Measurements from ENCODE around the gene LCP1. TPM values are rescaled to one million over a fixed set of nuclear protein-coding genes. Genes with fewer than 3 reads are reported as not detected.

The LCP1 gene
- total and polyA plus RNA-seq, 4 donors: 42.9 to 539 (median 158) TPM

GRCh38 chr13:46197299-46198048 is 15.5 kb upstream of the LCP1 start:
- DNase-seq: no peak
- no peaks in the 10 kb centered on the region for H3K4me1 ChIP-seq (ENCODE audit: control insufficient read depth in 5 of 5, insufficient read depth in 5 of 5, low read length in 5 of 5)
- TF ChIP-seq CTCF (IDR thresholded peaks at IDR 0.05; ENCODE audit: control extremely low read depth, extremely low read depth): no peak
- no peak overlapping the region for H3K27ac ChIP-seq (ENCODE audit: low read depth in 1 of 2, low read length in 1 of 2)
- no peak overlapping the region for H3K9ac ChIP-seq (ENCODE audit: insufficient read depth in 1 of 2, low read length in 2 of 2)
- H3K4me3 ChIP-seq: no peak overlapping the region
- H3K27me3 ChIP-seq (ENCODE audit: control insufficient read depth in 3 of 3, insufficient read depth in 3 of 3, low read length in 2 of 3): no peaks in the 10 kb centered on the region
- H3K36me3 ChIP-seq (ENCODE audit: control insufficient read depth in 4 of 4, insufficient read depth in 4 of 4, low read length in 4 of 4): no peaks in the 10 kb centered on the region
- H3K9me3 ChIP-seq (ENCODE audit: control insufficient read depth in 4 of 4, insufficient read depth in 3 of 4, low read length in 3 of 4): peaks cover 0 to 2% (median 0%) of the 10 kb centered on the region in 4 donors
- ATAC-seq (ENCODE audit: insufficient read depth, low FRiP score): no peak
- 50 to 70% methylated on average over 4 of the region's 4 CpGs for WGBS, 2 donors

GRCh38 chr13:46195016-46195415 is 13.0 kb upstream of the LCP1 start:
- no peak overlapping the region for H3K9ac ChIP-seq (ENCODE audit: insufficient read depth in 1 of 2, low read length in 2 of 2)
- H3K36me3 ChIP-seq (ENCODE audit: control insufficient read depth in 4 of 4, insufficient read depth in 4 of 4, low read length in 4 of 4): no peaks in the 10 kb centered on the region
- peak; percentile 47 for ATAC-seq (ENCODE audit: insufficient read depth, low FRiP score)
- TF ChIP-seq CTCF (IDR thresholded peaks at IDR 0.05; ENCODE audit: control extremely low read depth, extremely low read depth): no peak
- H3K4me1 ChIP-seq (ENCODE audit: control insufficient read depth in 5 of 5, insufficient read depth in 5 of 5, low read length in 5 of 5): peaks cover 0 to 1% (median 0%) of the 10 kb centered on the region in 5 donors
- peak overlapping the region in 1 of 2 donors; percentile 40 for H3K27ac ChIP-seq (ENCODE audit: low read depth in 1 of 2, low read length in 1 of 2)
- peaks cover 0 to 2% (median 0%) of the 10 kb centered on the region in 4 donors for H3K9me3 ChIP-seq (ENCODE audit: control insufficient read depth in 4 of 4, insufficient read depth in 3 of 4, low read length in 3 of 4)
- DNase-seq: no peak
- WGBS, 2 donors: 81 to 90% methylated on average over 1 of the region's 1 CpG
- no peak overlapping the region for H3K4me3 ChIP-seq
- no peaks in the 10 kb centered on the region for H3K27me3 ChIP-seq (ENCODE audit: control insufficient read depth in 3 of 3, insufficient read depth in 3 of 3, low read length in 2 of 3)

DNA sequence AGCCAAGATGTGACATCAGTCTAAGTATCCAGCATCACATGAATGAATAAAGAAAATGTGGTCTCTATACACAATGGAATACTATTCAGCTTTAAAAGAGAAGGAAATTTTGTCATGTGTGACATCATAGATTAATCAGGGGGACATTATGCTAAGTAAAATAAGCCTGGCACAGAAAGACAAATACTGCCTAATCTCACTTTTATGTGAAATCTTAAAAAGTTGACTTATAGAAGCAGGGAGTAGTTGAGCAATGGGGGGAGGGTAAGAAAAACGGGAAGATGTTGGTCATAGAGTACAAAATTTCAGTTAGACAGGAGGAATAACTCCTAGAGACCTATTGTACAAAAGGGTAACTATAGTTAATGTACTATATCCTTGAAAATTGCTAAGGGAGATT is 10.4 kb upstream of the LCP1 start:
- no peaks in the 10 kb centered on the region for H3K36me3 ChIP-seq (ENCODE audit: control insufficient read depth in 4 of 4, insufficient read depth in 4 of 4, low read length in 4 of 4)
- no peak for DNase-seq
- no peaks in the 10 kb centered on the region for H3K27me3 ChIP-seq (ENCODE audit: control insufficient read depth in 3 of 3, insufficient read depth in 3 of 3, low read length in 2 of 3)
- no peak for ATAC-seq (ENCODE audit: insufficient read depth, low FRiP score)
- H3K4me3 ChIP-seq: no peak overlapping the region
- no peak overlapping the region for H3K9ac ChIP-seq (ENCODE audit: insufficient read depth in 1 of 2, low read length in 2 of 2)
- no peaks in the 10 kb centered on the region for H3K9me3 ChIP-seq (ENCODE audit: control insufficient read depth in 4 of 4, insufficient read depth in 3 of 4, low read length in 3 of 4)
- no peak overlapping the region for H3K27ac ChIP-seq (ENCODE audit: low read depth in 1 of 2, low read length in 1 of 2)
- TF ChIP-seq CTCF (IDR thresholded peaks at IDR 0.05; ENCODE audit: control extremely low read depth, extremely low read depth): no peak
- WGBS, 2 donors: 19 to 26% methylated on average over 1 of the region's 1 CpG
- H3K4me1 ChIP-seq (ENCODE audit: control insufficient read depth in 5 of 5, insufficient read depth in 5 of 5, low read length in 5 of 5): peaks cover 0 to 1% (median 0%) of the 10 kb centered on the region in 5 donors
